DND-41 (cell line): Measurements from ENCODE around the gene SLC22A12.

Source experiments
- EZH2 ChIP-seq: IDR thresholded peaks from 3 replicates; pipeline ENCODE4 v1.6.1; 2012; ENCODE audit warnings: borderline replicate concordance, low read depth, mild to moderate bottlenecking, moderate library complexity, low read length, inconsistent platforms; ENCODE audit not compliant: severe bottlenecking
- TF ChIP-seq, protein P1 (sequence below): IDR thresholded peaks from 2 replicates; pipeline ENCODE4 v1.5.1; 2012; ENCODE audit warnings: borderline replicate concordance, low read length, moderate library complexity, mild to moderate bottlenecking; ENCODE audit not compliant: poor library complexity, severe bottlenecking; ENCODE audit errors: extremely low read depth

DNA sequence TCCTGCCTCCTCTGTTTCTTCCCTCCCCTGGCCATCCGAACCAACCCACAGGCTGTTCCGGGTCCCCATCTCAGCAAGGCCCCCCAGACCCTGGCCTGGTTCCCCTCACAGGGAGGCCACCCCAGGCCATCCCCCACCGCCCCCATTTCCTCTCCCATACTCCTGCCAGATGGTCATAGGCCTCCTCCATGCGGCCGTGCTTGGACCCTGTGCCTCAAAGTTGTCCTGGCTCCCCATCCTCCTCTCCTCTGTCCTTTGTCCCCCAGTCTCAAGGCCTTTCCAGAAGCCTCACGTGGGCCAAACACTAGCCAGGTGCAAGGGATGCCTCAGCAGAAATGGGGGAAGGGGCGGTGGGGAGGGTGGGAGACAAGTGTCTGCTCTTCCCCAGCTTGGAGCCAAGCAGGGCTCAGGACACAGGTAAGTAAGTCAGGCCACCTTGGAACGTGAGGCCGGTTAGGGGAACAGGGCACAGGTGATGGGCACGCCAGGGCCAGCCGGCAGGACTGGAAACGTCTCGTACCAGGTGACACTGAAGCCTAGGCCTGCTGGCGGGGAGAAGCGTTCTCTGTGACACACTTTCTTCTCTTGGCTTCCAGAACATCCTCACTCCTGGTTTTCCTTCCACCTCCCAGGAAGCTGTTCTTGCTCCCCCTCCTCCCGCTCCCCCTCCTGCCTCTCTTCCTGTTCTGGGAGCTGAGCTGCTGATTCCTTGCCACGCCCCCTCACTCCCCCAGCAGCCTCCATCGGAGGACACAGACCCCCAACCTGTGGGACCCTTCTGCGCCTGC, 31.5 kb upstream of the SLC22A12 start:
- TF ChIP-seq, protein P1, sequence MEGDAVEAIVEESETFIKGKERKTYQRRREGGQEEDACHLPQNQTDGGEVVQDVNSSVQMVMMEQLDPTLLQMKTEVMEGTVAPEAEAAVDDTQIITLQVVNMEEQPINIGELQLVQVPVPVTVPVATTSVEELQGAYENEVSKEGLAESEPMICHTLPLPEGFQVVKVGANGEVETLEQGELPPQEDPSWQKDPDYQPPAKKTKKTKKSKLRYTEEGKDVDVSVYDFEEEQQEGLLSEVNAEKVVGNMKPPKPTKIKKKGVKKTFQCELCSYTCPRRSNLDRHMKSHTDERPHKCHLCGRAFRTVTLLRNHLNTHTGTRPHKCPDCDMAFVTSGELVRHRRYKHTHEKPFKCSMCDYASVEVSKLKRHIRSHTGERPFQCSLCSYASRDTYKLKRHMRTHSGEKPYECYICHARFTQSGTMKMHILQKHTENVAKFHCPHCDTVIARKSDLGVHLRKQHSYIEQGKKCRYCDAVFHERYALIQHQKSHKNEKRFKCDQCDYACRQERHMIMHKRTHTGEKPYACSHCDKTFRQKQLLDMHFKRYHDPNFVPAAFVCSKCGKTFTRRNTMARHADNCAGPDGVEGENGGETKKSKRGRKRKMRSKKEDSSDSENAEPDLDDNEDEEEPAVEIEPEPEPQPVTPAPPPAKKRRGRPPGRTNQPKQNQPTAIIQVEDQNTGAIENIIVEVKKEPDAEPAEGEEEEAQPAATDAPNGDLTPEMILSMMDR, result no peak
- no peak for TF ChIP-seq EZH2
